DOHH2 (cell line): ENCODE measurements around the gene SMAD4.

Experiments used
- H3F3A ChIP-seq: fragments of 200-600 bp; sonication (generic), shearing (Covaris generic); 2 replicates; pipeline ENCODE4 v1.6.0; 2016; ENCODE audit warnings: antibody characterized with exemption, mild to moderate bottlenecking; ENCODE audit not compliant: control insufficient read depth, insufficient read depth
- H3K27ac ChIP-seq: fragments of 200-600 bp; sonication (generic); 2 replicates; pipeline ENCODE4 v1.5.1; 2014; ENCODE audit warnings: low read depth, mild to moderate bottlenecking, low read length, moderate library complexity
- H3K27me3 ChIP-seq: fragments of 200-600 bp; sonication (generic); 2 replicates; pipeline ENCODE4 v1.6.1; 2014; ENCODE audit warnings: mild to moderate bottlenecking, low read length, mixed read lengths; ENCODE audit not compliant: control insufficient read depth
- H3K36me3 ChIP-seq: fragments of 200-600 bp; sonication (generic); 2 replicates; pipeline ENCODE4 v1.6.1; 2014; ENCODE audit warnings: mild to moderate bottlenecking, low read length, moderate library complexity, mixed read lengths; ENCODE audit not compliant: control insufficient read depth
- H3K4me1 ChIP-seq: fragments of 200-600 bp; sonication (generic); 2 replicates; pipeline ENCODE4 v1.6.1; 2014; ENCODE audit warnings: mild to moderate bottlenecking, low read length, mixed read lengths; ENCODE audit not compliant: control insufficient read depth
- H3K4me2 ChIP-seq: fragments of 200-600 bp; sonication (generic); 2 replicates; pipeline ENCODE4 v1.6.0; 2014; ENCODE audit warnings: mild to moderate bottlenecking, low read length, moderate library complexity
- H3K4me3 ChIP-seq: fragments of 200-600 bp; sonication (generic); 2 replicates; pipeline ENCODE4 v1.5.1; 2014; ENCODE audit warnings: mild to moderate bottlenecking, low read length, mixed read lengths
- H3K79me2 ChIP-seq: fragments of 200-600 bp; sonication (generic); 2 replicates; pipeline ENCODE4 v1.6.1; 2014; ENCODE audit warnings: mild to moderate bottlenecking, low read length, mixed read lengths; ENCODE audit not compliant: control insufficient read depth
- H3K9me2 ChIP-seq: fragments of 200-600 bp; sonication (generic); replicated peaks from 2 replicates; pipeline ENCODE4 v1.6.1; 2014; ENCODE audit warnings: mild to moderate bottlenecking, low read length, mixed read lengths; ENCODE audit not compliant: control insufficient read depth
- H3K9me3 ChIP-seq: fragments of 200-600 bp; sonication (generic); 2 replicates; pipeline ENCODE4 v1.6.1; 2014; ENCODE audit warnings: antibody characterized with exemption, low read length, mixed read lengths; ENCODE audit not compliant: control insufficient read depth, insufficient read depth
- H4K20me1 ChIP-seq: fragments of 200-600 bp; sonication (generic); 2 replicates; pipeline ENCODE4 v1.6.0; 2014; ENCODE audit warnings: low read depth, mild to moderate bottlenecking, antibody characterized with exemption, low read length, moderate library complexity; ENCODE audit not compliant: control insufficient read depth, insufficient read depth
- CTCF ChIP-seq: fragments of 200-600 bp; sonication (generic); IDR thresholded peaks from one replicate; pipeline ENCODE4 v1.5.1; 2014; ENCODE audit warnings: antibody characterized with exemption, mild to moderate bottlenecking, low read depth, low read length; ENCODE audit not compliant: poor library complexity, severe bottlenecking
- EZH2phosphoT487 ChIP-seq: fragments of 200-600 bp; sonication (generic); IDR thresholded peaks from 2 replicates; pipeline ENCODE4 v1.6.1; 2017; ENCODE audit warnings: borderline replicate concordance, mild to moderate bottlenecking, antibody characterized with exemption, low read length, moderate library complexity, mixed read lengths

The SMAD4 gene

GRCh38 chr18:51083398-51083797 is 53.4 kb downstream of the SMAD4 start:
- Histone ChIP-seq H3F3A (0 out of 2 replicates have a peak, but pooled peaks cover 3% of the 10 kb centered on the region), H3K9me2 (no peaks in the 10 kb centered on the region), H3K9me3 (peaks cover 2% of the 10 kb centered on the region; the same call in 1 of the 2 replicates), H3K4me1 (no peaks in the 10 kb centered on the region), H3K27ac (no peak overlapping the region), H3K27me3 (no peaks in the 10 kb centered on the region), H3K79me2 (no peaks in the 10 kb centered on the region), H3K4me3 (no peak overlapping the region), H3K4me2 (no peak overlapping the region), H3K36me3 (peaks cover 84% of the 10 kb centered on the region), H4K20me1 (no peaks in the 10 kb centered on the region)
- TF ChIP-seq CTCF (no peak), EZH2phosphoT487 (no peak)

GRCh38 chr18:51088410-51088809 is 58.4 kb downstream of the SMAD4 start:
- H3K9me2 ChIP-seq, result no peaks in the 10 kb centered on the region
- H3K9me3 ChIP-seq, result peaks cover 3% of the 10 kb centered on the region; the same call in 1 of the 2 replicates
- 0 out of 2 replicates have a peak, but pooled peaks cover 3% of the 10 kb centered on the region for H3F3A ChIP-seq
- no peak overlapping the region for H3K4me3 ChIP-seq
- no peaks in the 10 kb centered on the region for H4K20me1 ChIP-seq
- H3K27me3 ChIP-seq, result no peaks in the 10 kb centered on the region
- H3K27ac ChIP-seq, result no peak overlapping the region
- no peak overlapping the region for H3K4me2 ChIP-seq
- peaks cover 35% of the 10 kb centered on the region for H3K36me3 ChIP-seq
- TF ChIP-seq CTCF (no peak), EZH2phosphoT487 (no peak)
- no peaks in the 10 kb centered on the region for H3K79me2 ChIP-seq
- H3K4me1 ChIP-seq, result 0 out of 2 replicates have a peak, but pooled peaks cover 4% of the 10 kb centered on the region

GRCh38 chr18:51089691-51090090 is 59.7 kb downstream of the SMAD4 start:
- no peaks in the 10 kb centered on the region for H3K27me3 ChIP-seq
- H3K4me3 ChIP-seq, result no peak overlapping the region
- H3K27ac ChIP-seq, result no peak overlapping the region
- no peaks in the 10 kb centered on the region for H3K9me2 ChIP-seq
- no peak for TF ChIP-seq EZH2phosphoT487
- no peak for TF ChIP-seq CTCF
- H3K4me1 ChIP-seq, result 0 out of 2 replicates have a peak, but pooled peaks cover 4% of the 10 kb centered on the region
- H3K79me2 ChIP-seq, result no peaks in the 10 kb centered on the region
- no peaks in the 10 kb centered on the region for H4K20me1 ChIP-seq
- H3F3A ChIP-seq, result 0 out of 2 replicates have a peak, but pooled peaks cover 3% of the 10 kb centered on the region
- H3K9me3 ChIP-seq, result peaks cover 3% of the 10 kb centered on the region; the same call in 1 of the 2 replicates
- H3K4me2 ChIP-seq, result no peak overlapping the region
- peaks cover 22% of the 10 kb centered on the region for H3K36me3 ChIP-seq
